K562 (cell line): ENCODE measurements around the gene ZC3H6. TPM values are rescaled to one million over a fixed set of nuclear protein-coding genes. Genes with fewer than 3 reads are reported as not detected.
A peak's percentile ranks its signal among the peaks of the same experiment; 100 is the strongest.

ENCODE experiments used
- CCAR2 ChIP-seq: fragments of 200-400 bp; formaldehyde crosslinking; IDR thresholded peaks from 2 replicates; pipeline ENCODE4 v1.6.1; 2017; ENCODE audit warnings: mild to moderate bottlenecking, low read depth, low read length
- DIDO1 ChIP-seq: fragments of 450-650 bp; IDR thresholded peaks from 2 replicates; pipeline ENCODE4 v1.6.1; 2016; ENCODE audit warnings: low read depth, missing biosample characterization, missing genetic modification characterization
- IFI16 ChIP-seq: fragments of 250-450 bp; sonication (Bioruptor Pico); IDR thresholded peaks from 2 replicates; pipeline ENCODE4 v2.1.2; 2022; ENCODE audit warnings: mild to moderate bottlenecking, inconsistent platforms
- PHB2 ChIP-seq: fragments of 450-650 bp; IDR thresholded peaks from 2 replicates; pipeline ENCODE4 v1.6.1; 2017; ENCODE audit warnings: low read depth
- POLR2AphosphoS5 ChIP-seq: IDR thresholded peaks from 2 replicates; pipeline ENCODE4 v1.6.1; 2011; ENCODE audit warnings: mild to moderate bottlenecking, low read depth, low read length, moderate library complexity; ENCODE audit not compliant: control insufficient read depth, insufficient read depth
- SMARCA4 ChIP-seq: fragments of 450-650 bp; IDR thresholded peaks from 2 replicates; pipeline ENCODE4 v1.6.1; 2016
- SRSF7 ChIP-seq: fragments of 200-400 bp; formaldehyde crosslinking; optimal IDR thresholded peaks from 2 replicates; pipeline ENCODE3; 2017; ENCODE audit warnings: mild to moderate bottlenecking, low read depth, low read length
- TAF1 ChIP-seq: IDR thresholded peaks from 2 replicates; pipeline ENCODE4 v1.6.1; 2011; ENCODE audit warnings: mild to moderate bottlenecking, low read length, moderate library complexity; ENCODE audit not compliant: insufficient read depth, control insufficient read depth, severe bottlenecking; ENCODE audit errors: extremely low read depth
- TGIF2 ChIP-seq: sonication (generic); formaldehyde crosslinking; IDR thresholded peaks from 2 replicates; pipeline ENCODE4 v1.8.1; 2022; ENCODE audit warnings: mild to moderate bottlenecking, missing genetic modification reagents, moderate library complexity
- ZBTB40 ChIP-seq, 2 experiments: fragments of 450-650 bp in 1 of 2; sonication (generic) in 1 of 2; formaldehyde crosslinking in 1 of 2; IDR thresholded peaks; 2 replicates each; pipeline versions ENCODE4 v1.7.1 to v1.9.0; 2016 to 2022; ENCODE audit warnings: inconsistent platforms in 1 of 2, mild to moderate bottlenecking in 1 of 2, missing genetic modification reagents in 1 of 2
- ZFP1 ChIP-seq: fragments of 450-650 bp; formaldehyde crosslinking; IDR thresholded peaks from 2 replicates; pipeline ENCODE4 v1.4.0; 2020; ENCODE audit warnings: mild to moderate bottlenecking, mixed read lengths
- ZNF217 ChIP-seq: sonication (generic); formaldehyde crosslinking; IDR thresholded peaks from 2 replicates; pipeline ENCODE4 v1.8.0; 2022; ENCODE audit warnings: mild to moderate bottlenecking, missing genetic modification reagents
- ZNF224 ChIP-seq: sonication (generic); formaldehyde crosslinking; IDR thresholded peaks from 2 replicates; pipeline ENCODE4 v1.8.0; 2022; ENCODE audit warnings: mild to moderate bottlenecking, missing genetic modification reagents
- ZNF24 ChIP-seq: fragments of 450-650 bp; IDR thresholded peaks from 2 replicates; pipeline ENCODE4 v1.6.1; 2016
- ZNF3 ChIP-seq: fragments of 250-450 bp; sonication (Bioruptor Pico); IDR thresholded peaks from 2 replicates; pipeline ENCODE4 v1.5.0; 2021; ENCODE audit warnings: mild to moderate bottlenecking, moderate library complexity
- ZNF551 ChIP-seq: fragments of 250-450 bp; sonication (Bioruptor Pico); IDR thresholded peaks from 2 replicates; pipeline ENCODE4 v1.5.0; 2021; ENCODE audit warnings: mild to moderate bottlenecking, moderate library complexity
- ZNF778 ChIP-seq: fragments of 450-650 bp; formaldehyde crosslinking; IDR thresholded peaks from 2 replicates; pipeline ENCODE4 v1.4.0; 2020; ENCODE audit warnings: mild to moderate bottlenecking, moderate library complexity
- polyA plus RNA-seq, 8 experiments: library from polyadenylated mRNA; depleted of rRNA in 4 of 8; stranded (reverse) in 5 of 8; unstranded in 3 of 8; fragments of >200 nt; fragmentation: Nextera tagmentation in 2 of 8; fragmentation: Illumina TruSeq in 1 of 8; extraction: Ambion mirVana in 2 of 8; extraction: Trizol in 1 of 8; gene quantifications; 2 replicates each; pipeline versions ENCODE4 v1.2.1 to v1.2.3, GENCODE V29; 2011 to 2014; ENCODE audit warnings: inconsistent platforms in 1 of 8, missing spikeins in 1 of 8
- total RNA-seq, 7 experiments: library from RNA; depleted of rRNA in 6 of 7; stranded (reverse); fragments of >200 nt in 6 of 7; fragmentation: Illumina TruSeq in 2 of 7; extraction: Trizol in 2 of 7; gene quantifications; 2 replicates each; pipeline versions ENCODE4 v1.2.1 to v1.2.3, GENCODE V29; 2011 to 2021; ENCODE audit warnings: low replicate concordance in 1 of 7
- TF ChIP-seq, protein P1 (sequence below): fragments of 450-650 bp; IDR thresholded peaks from 2 replicates; pipeline ENCODE4 v1.6.1; 2016; ENCODE audit warnings: missing biosample characterization, missing genetic modification characterization

The ZC3H6 gene
- total and polyA plus RNA-seq, 9 of the 15 experiments (the other 6 are each of a cell fraction or from before 2014, with no cell fraction given), result 0.45 to 1.9 (median 1.5) TPM

GRCh38 chr2:112275887-112276773 is 733 bp downstream of the ZC3H6 start (continued):
- TF ChIP-seq ZBTB40 (IDR thresholded peaks at IDR 0.05) (no peak; the same call in 1 of the 2 replicates), ZBTB40 (CRISPR knock-in tag; IDR thresholded peaks at IDR 0.05) (no peak), ZNF778 (CRISPR knock-in tag) (no peak), ZNF551 (CRISPR knock-in tag) (no peak), CCAR2 (no peak), TAF1 (peak; percentile 83), ZNF3 (CRISPR knock-in tag) (no peak), DIDO1 (tag) (no peak), POLR2AphosphoS5 (peak; percentile 82), SMARCA4 (no peak), TGIF2 (no peak), ZFP1 (CRISPR knock-in tag) (no peak), PHB2 (no peak), SRSF7 (no peak), ZNF224 (CRISPR knock-in tag) (no peak), ZNF217 (no peak), IFI16 (CRISPR knock-in tag) (no peak), ZNF24 (no peak)
- TF ChIP-seq, protein P1, sequence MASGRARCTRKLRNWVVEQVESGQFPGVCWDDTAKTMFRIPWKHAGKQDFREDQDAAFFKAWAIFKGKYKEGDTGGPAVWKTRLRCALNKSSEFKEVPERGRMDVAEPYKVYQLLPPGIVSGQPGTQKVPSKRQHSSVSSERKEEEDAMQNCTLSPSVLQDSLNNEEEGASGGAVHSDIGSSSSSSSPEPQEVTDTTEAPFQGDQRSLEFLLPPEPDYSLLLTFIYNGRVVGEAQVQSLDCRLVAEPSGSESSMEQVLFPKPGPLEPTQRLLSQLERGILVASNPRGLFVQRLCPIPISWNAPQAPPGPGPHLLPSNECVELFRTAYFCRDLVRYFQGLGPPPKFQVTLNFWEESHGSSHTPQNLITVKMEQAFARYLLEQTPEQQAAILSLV (tag), result no peak
